GM21717 (cell line): ENCODE measurements around the gene HDAC1.
A peak's percentile ranks its signal among the peaks of the same experiment; 100 is the strongest.
"Not testable (repeated sequence)": the region's sequence is repeated elsewhere in the genome, so short reads cannot be mapped to it uniquely, and the experiment has no call there.

ENCODE experiments used
- ATAC-seq: cut with Tn5 transposase; IDR thresholded peaks from one replicate; pipeline ENCODE4 v1.9.1; 2021; ENCODE audit warnings: mild to moderate bottlenecking, moderate library complexity; ENCODE audit not compliant: unreplicated experiment

HDAC1 gene

GRCh38 chr1:32345289-32345827, 53.5 kb downstream of the HDAC1 start:
- no peak for ATAC-seq

GRCh38 chr1:32346532-32347157, 54.8 kb downstream of the HDAC1 start:
- ATAC-seq, result no peak

- no peak for ATAC-seq
These were observed 57.4 kb downstream of the HDAC1 start for GRCh38 chr1:32349211-32349708.

GRCh38 chr1:32350785-32351398, 59.0 kb downstream of the HDAC1 start:
- ATAC-seq, result peak; percentile 37

- ATAC-seq, result peak; percentile 66
These were observed 59.7 kb downstream of the HDAC1 start for GRCh38 chr1:32351399-32352238.

- ATAC-seq, result no peak
These were observed 60.4 kb downstream of the HDAC1 start for GRCh38 chr1:32352239-32352745.

GRCh38 chr1:32352831-32353383, 61.0 kb downstream of the HDAC1 start:
- no peak for ATAC-seq

- ATAC-seq, result no peak
These were observed 61.5 kb downstream of the HDAC1 start for GRCh38 chr1:32353431-32353830.

- ATAC-seq, result no peak
These were observed 62.1 kb downstream of the HDAC1 start for GRCh38 chr1:32353886-32354570.

GRCh38 chr1:32355778-32356177, 63.9 kb downstream of the HDAC1 start:
- ATAC-seq, result not testable (repeated sequence)

GRCh38 chr1:32356478-32356877, 64.6 kb downstream of the HDAC1 start:
- ATAC-seq, result no peak

GRCh38 chr1:32357614-32358013, 65.7 kb downstream of the HDAC1 start:
- ATAC-seq, result no peak

GRCh38 chr1:32358435-32358834, 66.6 kb downstream of the HDAC1 start:
- no peak for ATAC-seq

GRCh38 chr1:32361308-32361673, 69.4 kb downstream of the HDAC1 start:
- ATAC-seq, result no peak

GRCh38 chr1:32361674-32362473, 70.0 kb downstream of the HDAC1 start:
- no peak for ATAC-seq

GRCh38 chr1:32362474-32363313, 70.8 kb downstream of the HDAC1 start, which contains the start of the genes FAM229A and TSSK3:
FAM229A (minus strand) TSS chr1:32362485; CDS start chr1:32362091, 394 bp downstream.
TSSK3 (plus strand) TSS chr1:32362539; CDS start chr1:32362702, 163 bp downstream.
- ATAC-seq, result no peak

GRCh38 chr1:32363713-32364112, 71.8 kb downstream of the HDAC1 start:
- ATAC-seq, result no peak

- ATAC-seq, result no peak
These were observed 73.0 kb downstream of the HDAC1 start for GRCh38 chr1:32364836-32365235.
